IMR-90 (cell line): ENCODE data around the gene CLCA1. TPM values are rescaled to one million over a fixed set of nuclear protein-coding genes. Genes with fewer than 3 reads are reported as not detected.

ENCODE experiments used
- ATAC-seq: fragments of 200-7000 bp; cut with Tn5 transposase; 2 replicates; pipeline ENCODE4 v1.9.1; 2020; ENCODE audit warnings: low read depth, mild to moderate bottlenecking, moderate library complexity
- BruUV-seq: library from RNA; stranded (reverse); fragments of 400-500 nt; replicated peaks from 2 replicates; lab custom pipeline; 2021; lab: Mats Ljungman, UMichigan
- CTCF ChIA-PET: fragments of 300-600 bp; formaldehyde crosslinking; extraction: SDS; loops from one replicate; lab custom pipeline; 2021; ENCODE audit warnings: antibody characterized with exemption; lab: Yijun Ruan, JAX
- POLR2A ChIA-PET: fragments of 300-600 bp; sonication (Branson Sonifier 250); formaldehyde crosslinking; loops from one replicate; lab custom pipeline; 2022; ENCODE audit warnings: antibody characterized with exemption; ENCODE audit not compliant: unreplicated experiment; lab: Charles Lee
- DNase-seq: peaks from one replicate; pipeline ENCODE4 v3.0.0; 2013
- H2AFZ ChIP-seq: replicated peaks from 2 replicates; pipeline ENCODE3; 2013; ENCODE audit warnings: low read length, mild to moderate bottlenecking; ENCODE audit not compliant: poor library complexity
- H2AK5ac ChIP-seq: 2 replicates; pipeline ENCODE4 v1.6.1; 2013; ENCODE audit warnings: low read depth, low read length, inconsistent platforms
- H2AK9ac ChIP-seq: replicated peaks from 2 replicates; pipeline ENCODE3; 2013; ENCODE audit warnings: mild to moderate bottlenecking, low read depth, low read length, moderate library complexity; ENCODE audit not compliant: poor library complexity
- H2BK120ac ChIP-seq: 2 replicates; pipeline ENCODE4 v1.6.1; 2013; ENCODE audit warnings: low read depth, low read length, inconsistent platforms
- H2BK15ac ChIP-seq: 3 replicates; pipeline ENCODE4 v1.6.1; 2013; ENCODE audit warnings: low read depth, low read length, inconsistent platforms
- H2BK20ac ChIP-seq: 2 replicates; pipeline ENCODE4 v1.6.1; 2013; ENCODE audit warnings: low read depth, mild to moderate bottlenecking, inconsistent platforms, low read length, moderate library complexity
- H2BK5ac ChIP-seq: 2 replicates; pipeline ENCODE4 v1.6.1; 2013; ENCODE audit warnings: mild to moderate bottlenecking, low read depth, low read length, inconsistent platforms; ENCODE audit not compliant: poor library complexity, severe bottlenecking
- H3K14ac ChIP-seq: replicated peaks from 2 replicates; pipeline ENCODE4 v1.6.1; 2013; ENCODE audit warnings: low read depth, low read length, inconsistent platforms
- H3K18ac ChIP-seq: 2 replicates; pipeline ENCODE4 v1.6.1; 2013; ENCODE audit warnings: low read depth, low read length, control low read depth
- H3K23ac ChIP-seq: 2 replicates; pipeline ENCODE4 v1.6.1; 2013; ENCODE audit warnings: low read depth, low read length, inconsistent platforms
- H3K27ac ChIP-seq: 2 replicates; pipeline ENCODE4 v1.5.1; 2013; ENCODE audit warnings: mild to moderate bottlenecking, control low read depth, low read length; ENCODE audit not compliant: insufficient read depth
- H3K27me3 ChIP-seq: 2 replicates; pipeline ENCODE4 v1.6.1; 2013; ENCODE audit warnings: low read length; ENCODE audit not compliant: control insufficient read depth, insufficient read depth
- H3K36me3 ChIP-seq: 2 replicates; pipeline ENCODE4 v1.6.1; 2013; ENCODE audit warnings: low read length, mixed read lengths; ENCODE audit not compliant: control insufficient read depth, insufficient read depth
- H3K4ac ChIP-seq: 2 replicates; pipeline ENCODE4 v1.6.1; 2013; ENCODE audit warnings: low read depth, low read length, inconsistent platforms
- H3K4me1 ChIP-seq: 2 replicates; pipeline ENCODE4 v1.6.1; 2013; ENCODE audit warnings: low read length, mixed read lengths; ENCODE audit not compliant: control insufficient read depth, insufficient read depth
- H3K4me2 ChIP-seq: 2 replicates; pipeline ENCODE4 v1.6.1; 2013; ENCODE audit warnings: low read depth, mild to moderate bottlenecking, control low read depth, low read length, moderate library complexity
- H3K4me3 ChIP-seq: 2 replicates; pipeline ENCODE4 v1.5.1; 2013; ENCODE audit warnings: low read depth, mild to moderate bottlenecking, control low read depth, low read length, moderate library complexity; ENCODE audit not compliant: insufficient read depth
- H3K56ac ChIP-seq: 2 replicates; pipeline ENCODE4 v1.6.1; 2013; ENCODE audit warnings: low read length, inconsistent platforms; ENCODE audit not compliant: insufficient read depth; ENCODE audit errors: extremely low read depth
- H3K79me1 ChIP-seq, 2 experiments: 2 replicates each; pipeline ENCODE4 v1.6.1; 2013; ENCODE audit warnings: low read length in 2 of 2, inconsistent platforms in 1 of 2, low read depth in 1 of 2
- H3K9ac ChIP-seq: 2 replicates; pipeline ENCODE4 v1.6.1; 2013; ENCODE audit warnings: low read depth, low read length, control low read depth
- H3K9me1 ChIP-seq: 2 replicates; pipeline ENCODE4 v1.6.1; 2013; ENCODE audit warnings: low read length, inconsistent platforms; ENCODE audit not compliant: insufficient read depth
- H3K9me3 ChIP-seq: 2 replicates; pipeline ENCODE4 v1.6.1; 2013; ENCODE audit warnings: low read length; ENCODE audit not compliant: control insufficient read depth, insufficient read depth
- H4K20me1 ChIP-seq: 2 replicates; pipeline ENCODE4 v1.6.1; 2013; ENCODE audit warnings: low read length, inconsistent platforms; ENCODE audit not compliant: insufficient read depth
- H4K5ac ChIP-seq: 2 replicates; pipeline ENCODE4 v1.6.1; 2013; ENCODE audit warnings: mild to moderate bottlenecking, low read depth, low read length, control low read depth
- H4K8ac ChIP-seq, 2 experiments: 2 replicates each; pipeline ENCODE4 v1.6.1; 2013; ENCODE audit warnings: low read depth in 2 of 2, low read length in 2 of 2, control low read depth in 1 of 2, inconsistent platforms in 1 of 2
- H4K91ac ChIP-seq: 2 replicates; pipeline ENCODE4 v1.6.1; 2013; ENCODE audit warnings: low read depth, low read length, inconsistent platforms; ENCODE audit not compliant: insufficient read depth
- BHLHE40 ChIP-seq: fragments of 150-350 bp; IDR thresholded peaks from 2 replicates; pipeline ENCODE4 v1.6.1; 2016; ENCODE audit warnings: mild to moderate bottlenecking, low read depth, low read length
- CTCF ChIP-seq: conservative IDR thresholded peaks from 2 replicates; pipeline ENCODE4 v1.5.1; 2012; ENCODE audit warnings: mild to moderate bottlenecking, low read depth, low read length, improper control_type of control experiment
- ELK1 ChIP-seq: fragments of 150-350 bp; IDR thresholded peaks from 2 replicates; pipeline ENCODE4 v1.6.1; 2016; ENCODE audit warnings: low read depth, mild to moderate bottlenecking, low read length, moderate library complexity, borderline replicate concordance
- NFE2L2 ChIP-seq: fragments of 150-350 bp; IDR thresholded peaks from 2 replicates; pipeline ENCODE4 v1.6.1; 2016; ENCODE audit warnings: low read depth, mild to moderate bottlenecking, low read length
- RCOR1 ChIP-seq: IDR thresholded peaks from 2 replicates; pipeline ENCODE4 v1.6.1; 2012; ENCODE audit warnings: mild to moderate bottlenecking, low read length, improper control_type of control experiment; ENCODE audit not compliant: insufficient replicate concordance
- RFX5 ChIP-seq: IDR thresholded peaks from 2 replicates; pipeline ENCODE4 v1.8.0; 2012; ENCODE audit warnings: low read depth, mild to moderate bottlenecking, low read length, moderate library complexity
- SMC3 ChIP-seq: fragments of 150-350 bp; IDR thresholded peaks from 2 replicates; pipeline ENCODE4 v1.6.1; 2016; ENCODE audit warnings: low read depth, mild to moderate bottlenecking, antibody characterized with exemption, low read length, moderate library complexity
- USF2 ChIP-seq: fragments of 150-350 bp; IDR thresholded peaks from 2 replicates; pipeline ENCODE4 v1.6.1; 2017; ENCODE audit warnings: mild to moderate bottlenecking, antibody characterized with exemption, low read length, low read depth
- WGBS, 2 experiments: methylation state at CpG; one replicate each; pipeline versions ENCODE4 v1.1.5 to v1.1.7; 2013; ENCODE audit warnings: missing lambda C conversion rate in 2 of 2; ENCODE audit not compliant: insufficient read length in 1 of 2; ENCODE audit errors: extremely low coverage in 2 of 2; 5-methylcytosine and 5-hydroxymethylcytosine counted together
- dilution Hi-C: fragments of 300-500 bp; cut with HindIII; formaldehyde crosslinking; loops from one replicate; pipeline ENCODE4 v1.14.3; 2018; ENCODE audit warnings: low sequenced_read_pairs; ENCODE audit not compliant: unreplicated experiment
- in situ Hi-C: fragments of 300-500 bp; cut with MboI; formaldehyde crosslinking; loops from 3 replicates; pipeline ENCODE4 v1.14.3; 2019; ENCODE audit warnings: low sequenced_read_pairs, inconsistent platforms, mixed read lengths
- intact Hi-C: fragments of 100-400 bp; cut with micrococcal nuclease; formaldehyde crosslinking; loops from 2 replicates; pipeline ENCODE4 v1.10.0; 2022
- polyA plus RNA-seq, 3 experiments: library from polyadenylated mRNA; depleted of rRNA; stranded (reverse); fragments of >200 nt; gene quantifications; 2 replicates each; pipeline ENCODE4 v1.2.3, GENCODE V29; 2012; ENCODE audit warnings: low replicate concordance in 1 of 3
- total RNA-seq: library from RNA; depleted of rRNA; stranded (reverse); fragments of >200 nt; gene quantifications from 2 replicates; pipeline ENCODE4 v1.2.3, GENCODE V29; 2012

The CLCA1 gene
- total and polyA plus RNA-seq, 2 of the 4 experiments (the other 2 are of a cell fraction): not detected

- Histone ChIP-seq H3K4me1 (no peaks in the 10 kb centered on the region), H3K27ac (no peak overlapping the region), H3K9me1 (no peaks in the 10 kb centered on the region), H3K4me3 (no peak overlapping the region), H3K9ac (no peak overlapping the region), H2AK5ac (no peak overlapping the region), H2AFZ (no peak overlapping the region), H3K27me3 (peaks cover 15% of the 10 kb centered on the region), H3K18ac (no peak overlapping the region), H3K56ac (no peak overlapping the region), H2BK15ac (no peak overlapping the region), H4K20me1 (no peaks in the 10 kb centered on the region), H3K9me3 (no peaks in the 10 kb centered on the region), H3K79me1 (no peaks in the 10 kb centered on the region), H2BK5ac (no peak overlapping the region), H4K91ac (no peak overlapping the region), H4K5ac (no peak overlapping the region), H3K4me2 (no peak overlapping the region), H3K14ac (no peak overlapping the region), H2BK20ac (no peak overlapping the region), H3K4ac (no peak overlapping the region), H2BK120ac (no peak overlapping the region), H2AK9ac (no peak overlapping the region), H4K8ac (no peak overlapping the region), H3K36me3 (no peaks in the 10 kb centered on the region), H3K23ac (no peak overlapping the region)
- BruUV-seq: no TSS peak
- WGBS, 2 experiments: 25% methylated on average over 1 of the region's 2 CpGs; no CpG with 5 or more reads in 1 of the 2 experiments
- no peak for ATAC-seq
- ChIA-PET CTCF (interaction anchor here (1.2 kb wide), 1 partner anchor 9 kb away, joined by 3 read pairs; no protein-coding TSS in a partner anchor), POLR2A (no interaction called here)
- intact Hi-C loops (no loop called here), dilution Hi-C loops (no loop called here), in situ Hi-C loops (loop anchor here (25.0 kb wide), 1 partner anchor 596 kb away; no protein-coding TSS in a partner anchor)
- TF ChIP-seq RFX5: no peak
- no peak for TF ChIP-seq ELK1
- TF ChIP-seq CTCF: no peak
- no peak for TF ChIP-seq NFE2L2
- TF ChIP-seq RCOR1: no peak
- no peak for TF ChIP-seq SMC3
- TF ChIP-seq USF2: no peak
- TF ChIP-seq BHLHE40: no peak
- DNase-seq: no peak
Observed at GRCh38 chr1:86491171-86491950, 22.6 kb downstream of the CLCA1 start.
